Measurements from ENCODE around the gene LRRC25. TPM values are rescaled to one million over a fixed set of nuclear protein-coding genes. Genes with fewer than 3 reads are reported as not detected.

Gene LRRC25
- total and polyA plus RNA-seq, 11 donors, result 0.83 to 33.0 (median 2.8) TPM

DNA sequence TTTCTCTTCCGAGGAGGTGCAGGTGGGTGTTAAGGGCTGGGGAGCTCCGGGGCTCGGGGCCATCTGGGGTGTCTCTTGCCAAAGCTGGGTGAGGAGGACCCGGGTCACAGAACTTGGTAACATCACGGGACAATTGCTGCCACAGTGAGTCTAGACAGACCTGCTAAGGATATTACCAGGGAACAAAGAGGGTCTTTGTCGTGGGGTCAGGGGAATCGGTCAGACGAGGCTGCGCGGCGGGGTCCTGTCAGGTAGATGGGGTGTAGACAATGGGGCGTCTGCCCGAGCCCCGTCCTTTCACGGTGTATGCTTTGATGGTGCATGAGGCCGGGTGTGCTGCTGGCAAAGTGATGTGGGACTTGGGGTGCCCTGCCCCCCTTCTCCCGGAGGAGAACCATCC is 49.3 kb downstream of the LRRC25 start:
- H3K4me3 ChIP-seq, result no peak overlapping the region
- H3K9me3 ChIP-seq, result no peaks in the 10 kb centered on the region
- 90 to 93% (median 92%) methylated on average over 17 of the region's 17 CpGs for WGBS, 4 donors
- intact Hi-C loops (cut with DNase I), result loop anchor here in 6 of 10 donors (2.0 to 5.0 kb wide), 4 partner anchors 61 to 65 kb away; no protein-coding TSS in a partner anchor
- H3K4me1 ChIP-seq, result peaks cover 0 to 3% (median 0%) of the 10 kb centered on the region in 12 donors
- peaks cover 0 to 43% (median 13%) of the 10 kb centered on the region in 9 donors for H3K36me3 ChIP-seq
- no peak for TF ChIP-seq POLR2A (IDR thresholded peaks at IDR 0.05)
- TF ChIP-seq, protein P1, sequence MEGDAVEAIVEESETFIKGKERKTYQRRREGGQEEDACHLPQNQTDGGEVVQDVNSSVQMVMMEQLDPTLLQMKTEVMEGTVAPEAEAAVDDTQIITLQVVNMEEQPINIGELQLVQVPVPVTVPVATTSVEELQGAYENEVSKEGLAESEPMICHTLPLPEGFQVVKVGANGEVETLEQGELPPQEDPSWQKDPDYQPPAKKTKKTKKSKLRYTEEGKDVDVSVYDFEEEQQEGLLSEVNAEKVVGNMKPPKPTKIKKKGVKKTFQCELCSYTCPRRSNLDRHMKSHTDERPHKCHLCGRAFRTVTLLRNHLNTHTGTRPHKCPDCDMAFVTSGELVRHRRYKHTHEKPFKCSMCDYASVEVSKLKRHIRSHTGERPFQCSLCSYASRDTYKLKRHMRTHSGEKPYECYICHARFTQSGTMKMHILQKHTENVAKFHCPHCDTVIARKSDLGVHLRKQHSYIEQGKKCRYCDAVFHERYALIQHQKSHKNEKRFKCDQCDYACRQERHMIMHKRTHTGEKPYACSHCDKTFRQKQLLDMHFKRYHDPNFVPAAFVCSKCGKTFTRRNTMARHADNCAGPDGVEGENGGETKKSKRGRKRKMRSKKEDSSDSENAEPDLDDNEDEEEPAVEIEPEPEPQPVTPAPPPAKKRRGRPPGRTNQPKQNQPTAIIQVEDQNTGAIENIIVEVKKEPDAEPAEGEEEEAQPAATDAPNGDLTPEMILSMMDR (IDR thresholded peaks at IDR 0.05), result no peak
- H3K27ac ChIP-seq, result no peak overlapping the region
- no peaks in the 10 kb centered on the region for H3K27me3 ChIP-seq
- ATAC-seq, result peak in 2 of 4 donors; percentile 14 to 20
- DNase-seq, result no peak

- H3K9me3 ChIP-seq, result no peaks in the 10 kb centered on the region
- intact Hi-C loops (cut with DNase I), result loop anchor here in 1 of 10 donors (5.0 kb wide), 1 partner anchor 66 kb away; no protein-coding TSS in a partner anchor
- DNase-seq (no peak), ATAC-seq (no peak)
- H3K4me1 ChIP-seq, result peaks cover 0 to 16% (median 6%) of the 10 kb centered on the region in 12 donors
- no peak for TF ChIP-seq POLR2A (IDR thresholded peaks at IDR 0.05)
- TF ChIP-seq, protein P1 (IDR thresholded peaks at IDR 0.05), result no peak
- H3K27me3 ChIP-seq, result no peaks in the 10 kb centered on the region
- H3K36me3 ChIP-seq, result peaks cover 0 to 51% (median 16%) of the 10 kb centered on the region in 9 donors
- H3K27ac ChIP-seq, result no peak overlapping the region
- WGBS, 4 donors, result 71 to 77% (median 73%) methylated on average over 8 of the region's 8 CpGs
- no peak overlapping the region for H3K4me3 ChIP-seq
Observed at GRCh38 chr19:18346091-18346490, 51.3 kb downstream of the LRRC25 start.

- H3K4me3 ChIP-seq, result no peak overlapping the region
- peaks cover 0 to 18% (median 7%) of the 10 kb centered on the region in 12 donors for H3K4me1 ChIP-seq
- no peak overlapping the region for H3K27ac ChIP-seq
- 90 to 96% (median 94%) methylated on average over 6 of the region's 6 CpGs for WGBS, 4 donors
- ATAC-seq, result no peak
- peaks cover 0 to 51% (median 16%) of the 10 kb centered on the region in 9 donors for H3K36me3 ChIP-seq
- TF ChIP-seq POLR2A (IDR thresholded peaks at IDR 0.05), result no peak
- TF ChIP-seq, protein P1 (IDR thresholded peaks at IDR 0.05), result no peak
- intact Hi-C loops (cut with DNase I), result loop anchor here in 1 of 10 donors (5.0 kb wide), 1 partner anchor 67 kb away; no protein-coding TSS in a partner anchor
- H3K27me3 ChIP-seq, result no peaks in the 10 kb centered on the region
- H3K9me3 ChIP-seq, result no peaks in the 10 kb centered on the region
- DNase-seq, result no peak
Observed at GRCh38 chr19:18345296-18345695, 52.1 kb downstream of the LRRC25 start.

GRCh38 chr19:18344582-18344950 is 52.9 kb downstream of the LRRC25 start:
- TF ChIP-seq POLR2A (IDR thresholded peaks at IDR 0.05), result no peak
- TF ChIP-seq, protein P1 (IDR thresholded peaks at IDR 0.05), result no peak
- intact Hi-C loops (cut with DNase I), result no loop called here

More at GRCh38 chr19:18344582-18344950, 52.9 kb downstream of the LRRC25 start:
- H3K4me3 ChIP-seq, result no peak overlapping the region
- no peak for DNase-seq
- 76 to 79% (median 79%) methylated on average over 13 of the region's 13 CpGs for WGBS, 4 donors
- peaks cover 0 to 51% (median 16%) of the 10 kb centered on the region in 9 donors for H3K36me3 ChIP-seq
- no peak overlapping the region for H3K27ac ChIP-seq
- no peak for ATAC-seq
- H3K27me3 ChIP-seq, result no peaks in the 10 kb centered on the region
- peaks cover 0 to 22% (median 12%) of the 10 kb centered on the region in 12 donors for H3K4me1 ChIP-seq
- no peaks in the 10 kb centered on the region for H3K9me3 ChIP-seq

All from heart left ventricle (tissue), 16 donors.